Gastroesophageal sphincter (tissue), 3 donors: ENCODE measurements around the gene OR13C4.

ENCODE experiments used
- POLR2AphosphoS5 ChIP-seq: sonication (generic); formaldehyde crosslinking; IDR thresholded peaks from one replicate; pipeline ENCODE4 v1.6.1; 2017; ENCODE audit warnings: antibody characterized with exemption
- TF ChIP-seq, protein P1 (sequence below), 4 experiments: fragments of 200-600 bp in 2 of 4; fragments of 450-650 bp in 2 of 4; sonication (generic) in 1 of 4; IDR thresholded peaks; one replicate each; pipeline ENCODE4 v1.5.1; 2017 to 2019; ENCODE audit warnings: antibody characterized with exemption in 4 of 4, mild to moderate bottlenecking in 2 of 4, moderate library complexity in 2 of 4

DNA sequence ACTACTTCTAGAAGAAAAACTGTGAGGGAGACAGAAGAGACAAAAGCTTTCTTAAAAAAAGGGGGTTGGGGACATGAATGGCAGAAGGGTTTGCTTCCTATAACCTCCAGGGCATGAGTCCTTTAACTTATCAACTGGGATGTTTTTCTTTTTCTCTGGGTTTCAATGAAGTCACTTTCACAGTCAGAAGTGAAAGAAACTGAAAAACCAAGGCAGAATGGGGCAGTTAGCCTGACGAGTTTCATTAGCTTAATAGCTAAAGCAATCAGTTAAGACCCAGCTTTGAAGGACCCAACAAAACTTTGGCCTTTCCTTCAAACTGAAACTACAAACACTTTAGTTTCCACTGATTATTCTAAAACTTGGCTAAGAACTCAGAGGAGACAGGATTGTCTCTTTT is 37.3 kb upstream of the OR13C4 start:
- TF ChIP-seq, protein P1, sequence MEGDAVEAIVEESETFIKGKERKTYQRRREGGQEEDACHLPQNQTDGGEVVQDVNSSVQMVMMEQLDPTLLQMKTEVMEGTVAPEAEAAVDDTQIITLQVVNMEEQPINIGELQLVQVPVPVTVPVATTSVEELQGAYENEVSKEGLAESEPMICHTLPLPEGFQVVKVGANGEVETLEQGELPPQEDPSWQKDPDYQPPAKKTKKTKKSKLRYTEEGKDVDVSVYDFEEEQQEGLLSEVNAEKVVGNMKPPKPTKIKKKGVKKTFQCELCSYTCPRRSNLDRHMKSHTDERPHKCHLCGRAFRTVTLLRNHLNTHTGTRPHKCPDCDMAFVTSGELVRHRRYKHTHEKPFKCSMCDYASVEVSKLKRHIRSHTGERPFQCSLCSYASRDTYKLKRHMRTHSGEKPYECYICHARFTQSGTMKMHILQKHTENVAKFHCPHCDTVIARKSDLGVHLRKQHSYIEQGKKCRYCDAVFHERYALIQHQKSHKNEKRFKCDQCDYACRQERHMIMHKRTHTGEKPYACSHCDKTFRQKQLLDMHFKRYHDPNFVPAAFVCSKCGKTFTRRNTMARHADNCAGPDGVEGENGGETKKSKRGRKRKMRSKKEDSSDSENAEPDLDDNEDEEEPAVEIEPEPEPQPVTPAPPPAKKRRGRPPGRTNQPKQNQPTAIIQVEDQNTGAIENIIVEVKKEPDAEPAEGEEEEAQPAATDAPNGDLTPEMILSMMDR (IDR thresholded peaks at IDR 0.05): no peak
- no peak for TF ChIP-seq POLR2AphosphoS5
